Pancreas (tissue), 10 donors: ENCODE data around the gene NIF3L1. TPM values are rescaled to one million over a fixed set of nuclear protein-coding genes. Genes with fewer than 3 reads are reported as not detected.

Source experiments
- ATAC-seq, 4 donors: fragments of 200-7000 bp; cut with Tn5 transposase; one replicate each; pipeline versions ENCODE4 v1.8.0 to v1.9.1; 2020; ENCODE audit warnings: mild to moderate bottlenecking in 4 of 4, moderate library complexity in 4 of 4
- DNase-seq, 6 donors: peaks; one replicate each; pipeline ENCODE4 v3.0.0-alpha.2; 2020
- FAIRE-seq: peaks from 2 replicates; lab custom pipeline; 2012; peaks lifted over from hg19 to GRCh38; lab: Jason Lieb, UNC
- H3K27ac ChIP-seq, 4 donors: fragments of 200-600 bp; sonication (generic); 1 replicate in 3 of 4; 2 replicates in 1 of 4; pipeline versions ENCODE4 v1.5.0 to v1.8.0; 2020
- H3K27me3 ChIP-seq, 4 donors: fragments of 200-600 bp; one replicate each; pipeline ENCODE4 v1.8.0; 2021
- H3K36me3 ChIP-seq, 3 donors: fragments of 200-600 bp; sonication (generic) in 1 of 3; one replicate each; pipeline versions ENCODE4 v1.5.0 to v1.8.0; 2020 to 2021
- H3K4me1 ChIP-seq, 3 donors: fragments of 200-600 bp; one replicate each; pipeline ENCODE4 v1.8.0; 2021
- H3K4me3 ChIP-seq, 4 donors: fragments of 200-600 bp; sonication (generic) in 2 of 4; one replicate each; pipeline versions ENCODE4 v1.5.0 to v1.8.0; 2020 to 2021
- H3K9me3 ChIP-seq, 4 donors: fragments of 200-600 bp; one replicate each; pipeline ENCODE4 v1.8.0; 2021
- WGBS, 2 donors: extraction: QIAGEN DNeasy Blood & Tissue Kit; methylation state at CpG; one replicate each; pipeline ENCODE4 v1.1.7; 2013; 5-methylcytosine and 5-hydroxymethylcytosine counted together
- intact Hi-C, 3 donors: fragments of 100-400 bp; cut with DNase I; formaldehyde crosslinking; loops; one replicate each; pipeline versions ENCODE4 v1.11.1 to v1.14.2; 2022
- polyA plus RNA-seq, 2 donors: library from polyadenylated mRNA; stranded (reverse); fragments of 200-250 nt; gene quantifications; one replicate each; pipeline ENCODE4 v1.2.3, GENCODE V29; 2013
- total RNA-seq, 6 donors: library from RNA; stranded (reverse); fragmentation: NEBNext Ultra II Directional in 4 of 6; extraction: Animal tissue kit (Norgen Biotek cat#: 25700) in 4 of 6; gene quantifications; one replicate each; pipeline versions ENCODE4 v1.2.1 to v1.2.4, GENCODE V29; 2021 to 2023
- TF ChIP-seq, protein P1 (sequence below), 4 donors: fragments of 200-600 bp; sonication (generic) in 3 of 4; IDR thresholded peaks; one replicate each; pipeline versions ENCODE4 v1.5.0 to v1.8.0; 2021; ENCODE audit warnings: antibody characterized with exemption in 4 of 4
- donor health status: healthy with polysubstance abuse.
- donor health status: DM: no; HTN: no; CAD: no; lungs with moderate emphysema.
- donor health status: DM: no; HTN: no; CAD: no.
- donor health status: control.
- donor health status: control.
- donor health status: Bipolar disorder and iron deficiency.
- donor health status: DM: yes; HTN: yes; CAD: no.
- donor health status: DM: no; HTN: no; CAD: no.
- donor health status: DM: no; HTN: no; CAD: no.
- donor health status: DM: yes; HTN: yes; CAD: no.

The NIF3L1 gene
- total and polyA plus RNA-seq, 8 donors = 5.9 to 14.9 (median 8.8) TPM

DNA sequence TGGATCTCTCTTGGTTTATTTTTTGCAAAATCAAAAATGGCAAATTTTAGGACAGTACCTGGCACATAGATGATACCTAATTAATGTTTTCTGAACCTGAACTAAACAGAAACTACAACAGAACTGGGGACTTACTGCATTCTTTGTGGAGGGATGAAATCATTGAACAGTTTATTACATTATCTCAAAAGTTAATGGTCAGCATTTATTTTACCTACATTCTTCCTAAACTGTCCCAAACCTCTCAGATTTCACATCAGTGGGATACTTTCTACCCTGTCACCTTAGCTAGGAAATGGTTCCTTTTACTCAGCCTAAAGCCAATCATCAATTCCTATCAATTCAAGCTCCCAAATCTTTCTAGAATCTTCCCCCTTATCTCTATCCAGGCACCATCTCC is 10.3 kb downstream of the NIF3L1 start:
- intact Hi-C loops = no loop called here
- ATAC-seq (no peak), FAIRE-seq (no peak), DNase-seq (no peak)
- Histone ChIP-seq H3K27me3 (no peaks in the 10 kb centered on the region), H3K4me3 (no peak overlapping the region), H3K9me3 (no peaks in the 10 kb centered on the region), H3K27ac (no peak overlapping the region), H3K36me3 (peaks cover 4 to 48% (median 15%) of the 10 kb centered on the region in 3 donors), H3K4me1 (no peaks in the 10 kb centered on the region)
- TF ChIP-seq, protein P1, sequence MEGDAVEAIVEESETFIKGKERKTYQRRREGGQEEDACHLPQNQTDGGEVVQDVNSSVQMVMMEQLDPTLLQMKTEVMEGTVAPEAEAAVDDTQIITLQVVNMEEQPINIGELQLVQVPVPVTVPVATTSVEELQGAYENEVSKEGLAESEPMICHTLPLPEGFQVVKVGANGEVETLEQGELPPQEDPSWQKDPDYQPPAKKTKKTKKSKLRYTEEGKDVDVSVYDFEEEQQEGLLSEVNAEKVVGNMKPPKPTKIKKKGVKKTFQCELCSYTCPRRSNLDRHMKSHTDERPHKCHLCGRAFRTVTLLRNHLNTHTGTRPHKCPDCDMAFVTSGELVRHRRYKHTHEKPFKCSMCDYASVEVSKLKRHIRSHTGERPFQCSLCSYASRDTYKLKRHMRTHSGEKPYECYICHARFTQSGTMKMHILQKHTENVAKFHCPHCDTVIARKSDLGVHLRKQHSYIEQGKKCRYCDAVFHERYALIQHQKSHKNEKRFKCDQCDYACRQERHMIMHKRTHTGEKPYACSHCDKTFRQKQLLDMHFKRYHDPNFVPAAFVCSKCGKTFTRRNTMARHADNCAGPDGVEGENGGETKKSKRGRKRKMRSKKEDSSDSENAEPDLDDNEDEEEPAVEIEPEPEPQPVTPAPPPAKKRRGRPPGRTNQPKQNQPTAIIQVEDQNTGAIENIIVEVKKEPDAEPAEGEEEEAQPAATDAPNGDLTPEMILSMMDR (IDR thresholded peaks at IDR 0.05) = no peak

DNA sequence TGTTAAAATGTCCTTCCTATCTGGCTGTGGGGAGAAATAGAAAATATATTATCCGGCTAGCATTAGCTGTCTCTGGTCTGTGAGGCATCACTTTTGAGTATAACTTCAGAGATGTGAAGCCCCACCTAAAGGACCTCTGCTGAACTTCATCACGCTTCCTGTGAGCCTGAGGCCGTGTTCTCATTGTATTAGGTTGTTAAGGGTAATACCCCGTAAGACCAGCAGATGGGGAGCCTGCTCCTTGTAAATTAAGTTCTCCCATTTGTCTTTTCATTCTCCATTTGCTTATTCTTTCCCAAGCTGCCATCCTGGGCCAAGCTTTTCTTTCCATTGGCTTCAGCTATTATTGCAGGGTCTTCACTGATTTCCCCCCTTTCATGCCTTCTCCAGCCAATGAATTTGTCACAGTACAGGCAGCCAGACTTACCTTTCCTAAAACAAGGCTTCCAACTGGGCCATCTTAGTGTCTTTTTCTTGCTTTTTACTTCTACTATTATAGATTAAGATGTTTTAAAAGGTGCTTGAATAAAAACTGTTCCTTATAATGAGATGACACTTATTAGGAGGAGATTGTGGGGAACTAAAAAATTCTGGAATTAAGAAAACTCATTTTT is 12.4 kb downstream of the NIF3L1 start:
- Histone ChIP-seq H3K4me1 (no peaks in the 10 kb centered on the region), H3K9me3 (no peaks in the 10 kb centered on the region), H3K4me3 (no peak overlapping the region), H3K27me3 (no peaks in the 10 kb centered on the region), H3K27ac (no peak overlapping the region), H3K36me3 (peaks cover 4 to 30% (median 5%) of the 10 kb centered on the region in 3 donors)
- DNase-seq (peak in 3 of 6 donors; percentile 49 to 67 (median 51)), ATAC-seq (peak; percentile 68 to 94 (median 92)), FAIRE-seq (peak; percentile 17)
- TF ChIP-seq, protein P1 (IDR thresholded peaks at IDR 0.05) = peak; percentile 52 to 66 (median 58)
- intact Hi-C loops = loop anchor here in 1 of 3 donors (10.0 kb wide), 1 partner anchor 273 kb away; no protein-coding TSS in a partner anchor
- WGBS, 2 donors = 9 to 17% methylated on average over 4 of the region's 4 CpGs

DNA sequence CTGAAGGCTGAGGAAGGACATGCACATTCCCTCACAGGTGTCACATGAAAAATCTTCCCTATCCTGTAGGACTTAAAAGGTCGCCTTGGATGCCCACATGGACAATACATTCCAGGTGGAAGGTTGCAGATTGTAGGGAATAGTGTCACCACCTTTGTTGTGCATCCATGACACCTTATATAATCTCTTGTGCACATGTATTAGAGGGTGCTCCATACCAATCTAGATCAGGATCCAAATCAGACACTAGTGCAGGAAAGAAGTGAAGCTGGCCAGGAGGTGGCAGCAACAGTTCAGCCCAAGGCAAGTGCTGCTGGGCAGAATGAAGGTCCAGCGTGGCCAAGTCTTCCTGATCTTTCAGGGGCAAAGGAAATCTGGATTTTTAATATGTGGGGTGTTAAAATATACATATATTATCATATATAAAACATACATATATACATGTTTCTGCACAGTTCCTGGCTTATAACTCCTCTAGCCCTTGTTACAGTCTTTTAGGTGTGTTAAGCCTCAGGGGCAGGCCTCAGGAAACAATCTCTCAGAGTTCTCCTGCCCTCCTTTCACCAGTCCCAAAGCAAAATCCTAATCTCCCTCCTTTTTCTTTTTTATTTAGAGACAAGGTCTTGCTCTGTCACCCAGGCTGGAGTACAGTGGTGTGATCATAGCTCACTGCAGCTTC is 16.6 kb downstream of the NIF3L1 start:
- no peak overlapping the region for H3K4me3 ChIP-seq
- no peaks in the 10 kb centered on the region for H3K27me3 ChIP-seq
- peaks cover 0 to 27% (median 0%) of the 10 kb centered on the region in 3 donors for H3K36me3 ChIP-seq
- FAIRE-seq (no peak), DNase-seq (peak; percentile 45 to 75 (median 65)), ATAC-seq (peak; percentile 73 to 94 (median 90))
- intact Hi-C loops = loop anchor here in 1 of 3 donors (10.0 kb wide), 1 partner anchor 269 kb away; no protein-coding TSS in a partner anchor
- TF ChIP-seq, protein P1 (IDR thresholded peaks at IDR 0.05) = peak; percentile 28 to 44 (median 42)
- no peaks in the 10 kb centered on the region for H3K4me1 ChIP-seq
- no peak overlapping the region for H3K27ac ChIP-seq
- H3K9me3 ChIP-seq = no peaks in the 10 kb centered on the region
- 50 to 56% methylated on average over 2 of the region's 2 CpGs for WGBS, 2 donors

DNA sequence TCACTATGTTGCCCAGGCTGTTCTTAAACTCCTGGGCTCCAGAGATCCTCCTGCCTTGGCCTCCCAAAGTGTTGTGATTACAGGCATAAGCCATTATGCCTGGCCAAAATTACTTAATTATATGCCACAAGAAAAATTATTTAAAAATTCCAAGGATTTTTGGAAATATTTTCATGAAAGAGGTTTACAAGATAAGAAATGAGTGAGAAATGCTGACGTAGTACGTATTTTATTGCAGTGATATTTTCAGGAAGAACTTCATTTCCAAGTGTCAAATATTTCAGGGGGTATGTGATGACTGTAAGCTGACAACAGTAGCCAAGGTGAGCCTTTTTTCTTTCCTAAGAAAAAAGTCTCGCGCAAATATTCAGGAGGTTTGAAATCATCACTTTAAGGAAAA is 20.8 kb downstream of the NIF3L1 start:
- no peaks in the 10 kb centered on the region for H3K27me3 ChIP-seq
- H3K4me3 ChIP-seq = no peak overlapping the region
- TF ChIP-seq, protein P1 (IDR thresholded peaks at IDR 0.05) = no peak
- no peak for ATAC-seq
- DNase-seq = no peak
- peaks cover 4 to 35% (median 15%) of the 10 kb centered on the region in 3 donors for H3K36me3 ChIP-seq
- intact Hi-C loops = loop anchor here in 2 of 3 donors (10.0 kb wide), 2 partner anchors 155 to 265 kb away; no protein-coding TSS in a partner anchor
- 93 to 95% methylated on average over 4 of the region's 4 CpGs for WGBS, 2 donors
- no peaks in the 10 kb centered on the region for H3K4me1 ChIP-seq
- FAIRE-seq = no peak
- no peak overlapping the region for H3K27ac ChIP-seq
- H3K9me3 ChIP-seq = no peaks in the 10 kb centered on the region
